ENCODE results near the gene STRIP1. TPM values are rescaled to one million over a fixed set of nuclear protein-coding genes. Genes with fewer than 3 reads are reported as not detected.
A peak's percentile ranks its signal among the peaks of the same experiment; 100 is the strongest.

The STRIP1 gene
- total and polyA plus RNA-seq, 2 of the 8 experiments (the other 6 are each of a cell fraction or from before 2014, with no cell fraction given): 21.3 to 45.6 TPM

DNA sequence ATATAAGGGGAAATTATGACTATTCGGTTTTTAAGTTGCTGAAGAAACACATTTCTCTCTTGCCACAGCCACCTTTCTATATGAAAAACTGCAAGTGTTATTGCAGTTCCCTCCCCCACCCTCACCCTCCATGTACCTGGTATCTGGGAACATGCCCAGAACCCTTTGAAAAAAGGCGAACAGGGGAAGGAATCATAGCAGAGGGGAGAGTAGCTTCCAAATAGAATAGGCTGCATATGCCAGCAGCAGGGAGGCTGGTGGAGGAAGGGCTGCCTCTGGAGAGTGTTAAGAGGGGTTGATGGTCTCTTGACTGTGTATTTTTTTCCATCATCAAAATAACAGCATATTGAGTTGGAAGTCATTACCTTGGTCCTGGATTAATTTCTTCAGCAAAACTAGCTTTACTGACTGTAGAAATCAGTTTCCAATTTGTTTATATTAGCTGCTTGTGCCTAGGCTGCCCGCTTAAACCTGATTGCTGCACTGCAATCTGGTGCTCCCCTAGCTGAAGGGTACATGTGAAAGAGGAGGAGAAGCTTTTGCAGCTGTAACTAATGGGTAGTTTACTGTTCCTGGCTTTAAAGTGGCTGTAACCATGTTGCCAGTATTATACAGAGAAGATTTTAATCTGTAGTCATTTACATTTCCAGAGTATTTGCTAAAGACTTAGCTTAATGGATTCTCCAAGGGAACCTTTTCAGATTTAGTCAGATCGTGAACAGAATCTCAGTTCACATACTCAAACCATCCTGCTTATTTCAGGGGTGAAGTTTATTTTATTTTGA is 27.2 kb upstream of the STRIP1 start:
- no peak for FAIRE-seq
- H3K4me2 ChIP-seq (ENCODE audit: insufficient read depth in 1 of 2, low read depth in 2 of 2, low read length in 2 of 2): peak overlapping the region; percentile 9 to 43; a peak in 3 of 4 replicates
- TF ChIP-seq TBP (IDR thresholded peaks at IDR 0.05; ENCODE audit: low read depth, low read length): no peak
- TF ChIP-seq SRF (IDR thresholded peaks at IDR 0.05; ENCODE audit: low read depth, low read length): no peak
- TF ChIP-seq HDAC6 (IDR thresholded peaks at IDR 0.05; ENCODE audit: low read depth, low read length): no peak
- no peak for TF ChIP-seq YY1 (IDR thresholded peaks at IDR 0.05; ENCODE audit: low read depth, low read length)
- no peak for TF ChIP-seq EGR1 (IDR thresholded peaks at IDR 0.05; ENCODE audit: borderline replicate concordance, low read depth, low read length)
- no peak for TF ChIP-seq HDAC2 (IDR thresholded peaks at IDR 0.05; ENCODE audit: borderline replicate concordance in 1 of 2, low read depth in 2 of 2, low read length in 2 of 2)
- no peak for TF ChIP-seq EP300 (IDR thresholded peaks at IDR 0.05; ENCODE audit: borderline replicate concordance in 1 of 2, low read depth in 2 of 2, low read length in 2 of 2)
- no peak for TF ChIP-seq POLR2A (IDR thresholded peaks at IDR 0.05; ENCODE audit: control extremely low read depth in 1 of 2, low read depth in 2 of 2, low read length in 2 of 2)
- TF ChIP-seq CHD2 (IDR thresholded peaks at IDR 0.05; ENCODE audit: low read length): no peak
- no peak for TF ChIP-seq SUZ12 (IDR thresholded peaks at IDR 0.05; ENCODE audit: low read length)
- TF ChIP-seq CREB1 (IDR thresholded peaks at IDR 0.05): no peak

More for the DNA sequence above, 27.2 kb upstream of the STRIP1 start:
- Histone ChIP-seq H3K23ac (ENCODE audit: insufficient read length) (no peak overlapping the region), H2AFZ (ENCODE audit: low read length) (no peak overlapping the region), H3K27me3 (replicated peaks in 1 of 4; ENCODE audit: control insufficient read depth in 3 of 4, extremely low read depth in 1 of 4, insufficient read depth in 3 of 4, low read length in 3 of 4) (no peaks in the 10 kb centered on the region), H3K9ac (replicated peaks in 1 of 4; ENCODE audit: extremely low read depth in 1 of 4, low read depth in 3 of 4, low read length in 3 of 4) (no peak overlapping the region; a peak in 1 of 7 replicates), H3K56ac (replicated peaks; ENCODE audit: insufficient read length, low read depth, low read length) (no peak overlapping the region), H2BK5ac (ENCODE audit: low read depth, low read length) (no peak overlapping the region), H2BK15ac (ENCODE audit: low read length) (no peak overlapping the region), H4K91ac (replicated peaks; ENCODE audit: insufficient read length, low read length) (no peak overlapping the region), H3K27ac (ENCODE audit: low read depth, low read length) (no peak overlapping the region), H2BK20ac (ENCODE audit: low read length) (no peak overlapping the region), H3K9me3 (ENCODE audit: insufficient read depth in 2 of 2, low read depth in 1 of 2, low read length in 1 of 2) (no peaks in the 10 kb centered on the region), H2BK120ac (replicated peaks; ENCODE audit: low read depth, low read length) (no peak overlapping the region), H2AK5ac (ENCODE audit: low read depth, low read length) (no peak overlapping the region), H2BK12ac (ENCODE audit: low read depth, low read length) (no peak overlapping the region), H3K18ac (ENCODE audit: extremely low read depth, low read length) (no peak overlapping the region), H3K79me2 (ENCODE audit: control insufficient read depth in 1 of 2, insufficient read depth in 2 of 2, low read length in 2 of 2) (peaks cover 0 to 36% of the 10 kb centered on the region in 2 experiments; a peak in 2 of 4 replicates), H3K23me2 (ENCODE audit: low read depth, low read length) (no peaks in the 10 kb centered on the region), H3K79me1 (ENCODE audit: low read depth, low read length) (no peaks in the 10 kb centered on the region; the same call in 1 of the 2 replicates), H4K20me1 (replicated peaks in 1 of 2; ENCODE audit: control insufficient read depth in 1 of 2, insufficient read depth in 2 of 2, low read length in 2 of 2) (peaks cover 0 to 5% of the 10 kb centered on the region in 2 experiments), H3K4me1 (replicated peaks in 1 of 4; ENCODE audit: control insufficient read depth in 3 of 4, insufficient read depth in 4 of 4, low read length in 3 of 4) (peaks cover 9 to 25% (median 19%) of the 10 kb centered on the region in 4 experiments; a peak in 6 of 7 replicates), H3K4ac (replicated peaks; ENCODE audit: insufficient read length, low read depth, low read length) (no peak overlapping the region), H4K8ac (ENCODE audit: extremely low read depth, insufficient read depth, low read length) (no peak overlapping the region), H3K4me3 (ENCODE audit: extremely low read depth in 1 of 4, insufficient read depth in 2 of 4, low read depth in 3 of 4, low read length in 4 of 4) (no peak overlapping the region), H3K14ac (ENCODE audit: insufficient read length) (no peak overlapping the region), H3K36me3 (ENCODE audit: control insufficient read depth in 2 of 4, insufficient read depth in 4 of 4, low read length in 3 of 4) (peaks cover 9 to 30% (median 21%) of the 10 kb centered on the region in 4 experiments), H4K5ac (ENCODE audit: insufficient read length, low read depth, low read length) (no peak overlapping the region)
- CTCF ChIA-PET (ENCODE audit: partially characterized antibody): interaction anchor here (0.6 to 3.4 kb wide), 14 partner anchors 12 to 517 kb away, joined by 3 to 23 read pairs (median 5); partner anchors contain the start of gene AHCYL1
- POLR2A ChIA-PET (ENCODE audit: partially characterized antibody): interaction anchor here (0.8 to 2.1 kb wide), 6 partner anchors 9 to 35 kb away, joined by 3 to 12 read pairs (median 4); partner anchors contain the start of gene AHCYL1
- no peak for DNase-seq (ENCODE audit: low read depth in 1 of 2, low spot score in 2 of 2)
- WGBS, 2 experiments (ENCODE audit: extremely low coverage in 1 of 2, insufficient coverage in 1 of 2, insufficient read length in 1 of 2, insufficient replicate concordance in 2 of 2, low coverage in 1 of 2, low lambda C conversion rate in 2 of 2, missing lambda C conversion rate in 1 of 2): 73% methylated on average over 4 of the region's 4 CpGs; no CpG with 5 or more reads in 1 of the 2 experiments
